OCI-LY7 (cell line): Measurements from ENCODE around the gene CDYL. TPM values are rescaled to one million over a fixed set of nuclear protein-coding genes. Genes with fewer than 3 reads are reported as not detected.

Source experiments
- BruUV-seq: library from RNA; stranded (reverse); fragments of 400-500 nt; replicated peaks from 2 replicates; lab custom pipeline; 2021; lab: Mats Ljungman, UMichigan
- CTCF ChIA-PET: fragments of 300-600 bp; sonication (Branson Sonifier 250); formaldehyde crosslinking; loops from one replicate; lab custom pipeline; 2022; ENCODE audit warnings: antibody characterized with exemption; ENCODE audit not compliant: unreplicated experiment; lab: Charles Lee
- POLR2A ChIA-PET: fragments of 300-600 bp; sonication (Branson Sonifier 250); formaldehyde crosslinking; loops from one replicate; lab custom pipeline; 2022; ENCODE audit warnings: antibody characterized with exemption; lab: Charles Lee
- DNase-seq: peaks from one replicate; pipeline ENCODE4 v3.0.0-alpha.2; 2015; ENCODE audit warnings: low spot score
- H2AFZ ChIP-seq: fragments of 200-600 bp; sonication (generic), shearing (Covaris generic); 2 replicates; pipeline ENCODE4 v1.6.1; 2014; ENCODE audit warnings: mild to moderate bottlenecking, antibody characterized with exemption, low read length, moderate library complexity
- H3K27ac ChIP-seq: fragments of 200-600 bp; sonication (generic); 2 replicates; pipeline ENCODE4 v1.5.1; 2014; ENCODE audit warnings: mixed run types, low read depth, mild to moderate bottlenecking, moderate library complexity, low read length, inconsistent platforms; ENCODE audit not compliant: poor library complexity, severe bottlenecking
- H3K36me3 ChIP-seq: fragments of 200-600 bp; sonication (generic); 2 replicates; pipeline ENCODE4 v1.6.1; 2014; ENCODE audit warnings: mild to moderate bottlenecking, antibody characterized with exemption, low read length, moderate library complexity, mixed read lengths; ENCODE audit not compliant: insufficient read depth
- H3K4me1 ChIP-seq: fragments of 200-600 bp; sonication (generic); 2 replicates; pipeline ENCODE4 v1.5.1; 2014; ENCODE audit warnings: mild to moderate bottlenecking, low read length; ENCODE audit not compliant: insufficient read depth, poor library complexity, severe bottlenecking
- H3K4me2 ChIP-seq: fragments of 200-600 bp; sonication (generic); 2 replicates; pipeline ENCODE4 v1.6.1; 2014; ENCODE audit warnings: mild to moderate bottlenecking, low read length
- H3K4me3 ChIP-seq: fragments of 200-600 bp; sonication (generic); 2 replicates; pipeline ENCODE4 v1.5.1; 2014; ENCODE audit warnings: mild to moderate bottlenecking, low read depth, low read length; ENCODE audit not compliant: poor library complexity, severe bottlenecking
- H3K79me2 ChIP-seq: fragments of 200-600 bp; sonication (generic); 2 replicates; pipeline ENCODE4 v1.6.1; 2016; ENCODE audit warnings: low read depth, mild to moderate bottlenecking, low read length, moderate library complexity, mixed read lengths; ENCODE audit not compliant: insufficient read depth
- H3K9me2 ChIP-seq: fragments of 200-600 bp; sonication (generic); 2 replicates; pipeline ENCODE4 v1.6.1; 2016; ENCODE audit warnings: mild to moderate bottlenecking, low read length, mixed read lengths; ENCODE audit not compliant: insufficient read depth
- H3K9me3 ChIP-seq: fragments of 200-600 bp; sonication (generic); 2 replicates; pipeline ENCODE4 v1.6.1; 2014; ENCODE audit warnings: mild to moderate bottlenecking, mixed run types, low read length, mixed read lengths
- H4K20me1 ChIP-seq: fragments of 200-600 bp; sonication (generic); 2 replicates; pipeline ENCODE4 v1.6.1; 2014; ENCODE audit warnings: mild to moderate bottlenecking, antibody characterized with exemption, low read length, moderate library complexity, mixed read lengths; ENCODE audit not compliant: insufficient read depth
- CTCF ChIP-seq: fragments of 200-600 bp; sonication (generic); conservative IDR thresholded peaks from 2 replicates; pipeline ENCODE4 v1.5.1; 2014; ENCODE audit warnings: mild to moderate bottlenecking, antibody characterized with exemption, low read length, moderate library complexity, mixed read lengths
- EZH2phosphoT487 ChIP-seq: fragments of 200-600 bp; sonication (generic); IDR thresholded peaks from 2 replicates; pipeline ENCODE4 v1.6.1; 2018; ENCODE audit warnings: low read depth, borderline replicate concordance, mild to moderate bottlenecking, mixed run types, antibody characterized with exemption, low read length, moderate library complexity, mixed read lengths
- intact Hi-C: fragments of 100-400 bp; cut with micrococcal nuclease; formaldehyde crosslinking; loops from one replicate; pipeline ENCODE4 v1.10.0; 2022; ENCODE audit not compliant: unreplicated experiment
- total RNA-seq, 2 experiments: library from RNA; depleted of rRNA in 1 of 2; stranded (reverse); fragments of >200 nt in 1 of 2; shearing (Covaris generic) in 1 of 2; gene quantifications; 2 replicates each; pipeline ENCODE4 v1.2.3, GENCODE V29; 2014 to 2022

Gene CDYL
- total RNA-seq, 2 experiments from 2014 or later: 33.6 to 76.4 TPM

GRCh38 chr6:4964675-4965561, 188.7 kb downstream of the CDYL start:
- no TSS peak for BruUV-seq
- POLR2A ChIA-PET: no interaction called here
- intact Hi-C loops: no loop called here

GRCh38 chr6:4965562-4966389, 189.6 kb downstream of the CDYL start:
- Histone ChIP-seq H3K4me2 (no peak overlapping the region), H4K20me1 (no peaks in the 10 kb centered on the region), H3K79me2 (no peaks in the 10 kb centered on the region), H3K36me3 (no peaks in the 10 kb centered on the region), H3K27ac (no peak overlapping the region), H3K9me3 (no peaks in the 10 kb centered on the region), H2AFZ (no peak overlapping the region), H3K9me2 (no peaks in the 10 kb centered on the region), H3K4me3 (no peak overlapping the region), H3K4me1 (no peaks in the 10 kb centered on the region)
- ChIA-PET CTCF (no interaction called here), POLR2A (no interaction called here)
- intact Hi-C loops: no loop called here
- TF ChIP-seq EZH2phosphoT487: no peak
- TF ChIP-seq CTCF: no peak
- no TSS peak for BruUV-seq
- no peak for DNase-seq

More at GRCh38 chr6:4964675-4965561, 188.7 kb downstream of the CDYL start:
- no peak overlapping the region for H3K27ac ChIP-seq
- H3K9me3 ChIP-seq: no peaks in the 10 kb centered on the region
- H4K20me1 ChIP-seq: no peaks in the 10 kb centered on the region
- H3K79me2 ChIP-seq: no peaks in the 10 kb centered on the region
- H3K4me2 ChIP-seq: no peak overlapping the region
- H2AFZ ChIP-seq: no peak overlapping the region
- H3K4me1 ChIP-seq: no peaks in the 10 kb centered on the region
- CTCF ChIA-PET: no interaction called here
- H3K36me3 ChIP-seq: no peaks in the 10 kb centered on the region
- DNase-seq: no peak
- TF ChIP-seq EZH2phosphoT487 (no peak), CTCF (no peak)
- no peaks in the 10 kb centered on the region for H3K9me2 ChIP-seq
- no peak overlapping the region for H3K4me3 ChIP-seq
